Stimulated activated effector memory CD8-positive, alpha-beta T cell treated with anti-CD3 and anti-CD28 coated beads, Interleukin-12 subunit alpha, Interleukin-12 subunit beta, amount 100 ng/mL, for 72 hours (primary cell): ENCODE data around the gene SLC18B1.

ENCODE experiments used
- ATAC-seq: fragments of 150-1000 bp; cut with Tn5 transposase; 2 replicates; pipeline ENCODE4 v1.10.0; 2021
- DNase-seq, 2 donors: peaks; one replicate each; pipeline ENCODE4 v3.0.0; 2021 to 2022; ENCODE audit warnings: low spot score in 2 of 2
- H3K27ac Mint-ChIP-seq: one replicate; pipeline ENCODE4 v1.8.0; 2022; ENCODE audit warnings: mild to moderate bottlenecking, mixed read lengths
- H3K36me3 Mint-ChIP-seq: one replicate; pipeline ENCODE4 v1.8.0; 2022; ENCODE audit warnings: mild to moderate bottlenecking, mixed read lengths
- H3K4me1 Mint-ChIP-seq: one replicate; pipeline ENCODE4 v1.8.0; 2022; ENCODE audit warnings: mixed read lengths
- H3K4me3 Mint-ChIP-seq: one replicate; pipeline ENCODE4 v1.8.0; 2022; ENCODE audit warnings: mild to moderate bottlenecking, mixed read lengths
- H3K9me3 Mint-ChIP-seq: one replicate; pipeline ENCODE4 v1.8.0; 2022; ENCODE audit warnings: mixed read lengths

Gene SLC18B1

DNA sequence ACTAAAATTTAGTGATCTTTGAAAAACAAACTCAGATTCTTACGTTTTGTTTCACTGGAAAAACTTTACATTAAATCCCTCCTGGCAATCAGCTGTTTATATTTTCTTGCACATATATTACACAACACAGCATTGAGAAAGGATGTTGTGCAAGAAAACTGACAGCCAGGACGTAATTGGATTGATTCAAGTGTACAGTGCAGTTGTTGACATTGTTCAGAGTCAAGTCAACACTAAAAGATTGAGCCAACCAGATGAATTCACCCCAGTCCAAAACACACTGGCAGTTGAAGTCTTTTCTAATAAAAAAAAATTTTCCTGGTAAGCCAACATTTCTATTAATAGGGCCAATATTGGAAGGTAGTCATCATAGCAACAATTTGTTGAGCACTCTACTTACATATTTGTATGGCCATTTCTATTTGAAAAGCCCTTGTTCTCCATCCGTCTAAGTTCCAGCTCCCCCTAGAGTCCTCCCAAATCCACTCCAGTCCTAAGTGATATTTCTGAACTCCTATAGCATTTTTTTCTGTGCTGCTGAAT lies 63.7 kb downstream of the SLC18B1 start:
- DNase-seq: no peak
- no peak overlapping the region for H3K4me3 Mint-ChIP-seq
- no peak for ATAC-seq
- H3K27ac Mint-ChIP-seq: no peak overlapping the region
- H3K9me3 Mint-ChIP-seq: peaks cover 7% of the 10 kb centered on the region
- no peaks in the 10 kb centered on the region for H3K36me3 Mint-ChIP-seq
- peaks cover 12% of the 10 kb centered on the region for H3K4me1 Mint-ChIP-seq

DNA sequence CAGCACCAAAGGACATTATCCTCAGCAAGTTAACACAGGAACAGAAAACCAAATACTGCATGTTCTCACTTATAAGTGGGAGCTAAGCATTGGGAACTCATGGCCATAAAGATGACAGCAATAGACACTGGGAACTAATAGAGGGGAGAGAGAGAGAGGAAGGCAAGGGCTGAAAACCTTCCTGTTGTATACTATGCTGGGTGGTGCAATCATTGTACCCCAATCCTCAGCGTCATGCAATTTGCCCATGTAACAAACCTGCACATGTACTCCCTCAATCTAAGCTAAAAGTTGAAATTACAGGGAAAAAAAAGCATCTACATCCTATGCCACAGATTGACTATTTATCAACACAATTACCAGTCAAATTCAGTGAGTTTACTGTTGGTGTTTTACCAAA lies 64.6 kb downstream of the SLC18B1 start:
- H3K27ac Mint-ChIP-seq: no peak overlapping the region
- H3K36me3 Mint-ChIP-seq: no peaks in the 10 kb centered on the region
- no peak overlapping the region for H3K4me3 Mint-ChIP-seq
- DNase-seq: no peak
- peaks cover 12% of the 10 kb centered on the region for H3K4me1 Mint-ChIP-seq
- peaks cover 2% of the 10 kb centered on the region for H3K9me3 Mint-ChIP-seq
- no peak for ATAC-seq

- H3K4me1 Mint-ChIP-seq: peaks cover 12% of the 10 kb centered on the region
- H3K9me3 Mint-ChIP-seq: no peaks in the 10 kb centered on the region
- no peak for ATAC-seq
- no peak overlapping the region for H3K4me3 Mint-ChIP-seq
- no peaks in the 10 kb centered on the region for H3K36me3 Mint-ChIP-seq
- DNase-seq: no peak
- no peak overlapping the region for H3K27ac Mint-ChIP-seq
Measured at GRCh38 chr6:132733283-132733682, 65.2 kb downstream of the SLC18B1 start.

- no peak for ATAC-seq
- no peaks in the 10 kb centered on the region for H3K4me1 Mint-ChIP-seq
- DNase-seq: no peak
- H3K27ac Mint-ChIP-seq: no peak overlapping the region
- no peak overlapping the region for H3K4me3 Mint-ChIP-seq
- no peaks in the 10 kb centered on the region for H3K36me3 Mint-ChIP-seq
- H3K9me3 Mint-ChIP-seq: no peaks in the 10 kb centered on the region
Measured at GRCh38 chr6:132731086-132731485, 67.4 kb downstream of the SLC18B1 start.

DNA sequence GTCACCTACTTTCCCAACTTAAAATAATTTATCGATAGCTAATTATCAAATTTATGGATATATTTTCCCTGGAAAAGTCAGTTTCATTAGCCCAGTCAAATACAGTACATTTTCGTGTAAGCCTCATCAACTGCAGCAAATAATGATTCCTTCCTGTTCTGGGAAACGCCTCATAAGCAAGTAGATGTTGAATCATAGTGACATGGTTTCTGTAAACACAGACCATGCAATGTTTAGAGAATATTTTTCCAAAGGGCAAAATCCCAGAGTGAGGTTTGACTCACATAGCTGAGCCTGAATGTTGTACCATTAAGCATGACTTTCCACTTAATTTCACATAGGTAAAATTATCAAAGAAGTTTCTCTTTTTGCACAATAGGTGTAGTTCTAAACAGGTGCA lies 67.9 kb downstream of the SLC18B1 start:
- H3K9me3 Mint-ChIP-seq: no peaks in the 10 kb centered on the region
- ATAC-seq: no peak

GRCh38 chr6:132728616-132729015 lies 69.8 kb downstream of the SLC18B1 start:
- Mint-ChIP-seq H3K4me3 (no peak overlapping the region), H3K9me3 (no peaks in the 10 kb centered on the region), H3K4me1 (no peaks in the 10 kb centered on the region), H3K36me3 (no peaks in the 10 kb centered on the region), H3K27ac (no peak overlapping the region)
- DNase-seq: no peak
- no peak for ATAC-seq

More for the DNA sequence above, 67.9 kb downstream of the SLC18B1 start:
- H3K36me3 Mint-ChIP-seq: no peaks in the 10 kb centered on the region
- no peak overlapping the region for H3K27ac Mint-ChIP-seq
- DNase-seq: no peak
- H3K4me1 Mint-ChIP-seq: no peaks in the 10 kb centered on the region
- no peak overlapping the region for H3K4me3 Mint-ChIP-seq

DNA sequence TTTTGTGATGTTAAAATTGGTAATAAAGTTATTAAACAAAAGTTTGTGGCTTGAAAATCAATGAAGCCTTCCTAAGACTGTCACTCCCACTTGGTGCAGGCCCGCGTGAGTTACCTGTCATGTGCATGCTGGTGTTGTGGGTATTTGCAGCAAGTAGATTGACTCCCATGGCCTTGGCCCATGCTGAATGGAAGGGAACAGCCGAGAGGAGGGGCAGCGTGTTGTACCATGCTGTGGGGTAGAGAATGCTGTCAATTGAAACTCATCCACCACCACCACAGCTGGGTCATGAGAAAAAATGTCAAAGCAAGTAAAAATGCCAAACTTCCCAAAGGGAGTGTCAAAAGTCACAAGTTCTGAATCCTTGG lies 71.8 kb downstream of the SLC18B1 start:
- ATAC-seq (no peak), DNase-seq (no peak)
- Mint-ChIP-seq H3K4me3 (no peak overlapping the region), H3K9me3 (no peaks in the 10 kb centered on the region), H3K4me1 (no peaks in the 10 kb centered on the region), H3K36me3 (no peaks in the 10 kb centered on the region), H3K27ac (no peak overlapping the region)

DNA sequence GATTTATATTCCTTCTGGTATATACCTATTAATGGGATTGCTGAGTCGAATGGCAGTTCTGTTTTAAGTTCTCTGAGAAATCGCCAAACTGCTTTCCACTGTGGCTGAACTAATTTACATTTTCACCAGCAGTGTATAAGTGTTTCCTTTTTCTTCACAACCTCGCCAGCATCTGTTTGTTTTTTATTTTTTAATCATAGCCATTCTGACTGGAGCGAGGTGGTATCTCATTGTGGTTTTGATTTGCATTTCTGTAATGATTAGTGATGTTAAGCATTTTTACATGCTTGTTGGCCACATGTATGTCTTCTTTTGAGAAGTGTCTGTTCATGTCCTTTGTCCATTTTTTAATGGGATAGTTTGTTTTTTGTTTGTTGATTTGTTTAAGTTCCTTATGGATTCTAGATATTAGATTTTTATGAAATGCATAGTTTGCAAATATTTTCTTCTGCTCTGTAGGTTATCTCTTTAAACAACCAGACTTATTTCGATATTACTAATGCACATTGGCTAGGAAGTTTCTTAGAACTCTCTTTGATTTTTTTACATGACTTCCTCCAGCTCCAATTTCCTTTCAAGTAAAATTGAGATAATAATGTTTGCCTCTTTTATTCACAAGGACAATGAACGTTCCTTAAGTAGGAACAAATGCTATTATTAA lies 72.4 kb downstream of the SLC18B1 start:
- ATAC-seq (no peak), DNase-seq (no peak)
- H3K36me3 Mint-ChIP-seq: no peaks in the 10 kb centered on the region
- H3K27ac Mint-ChIP-seq: no peak overlapping the region
- H3K4me1 Mint-ChIP-seq: no peaks in the 10 kb centered on the region
- H3K4me3 Mint-ChIP-seq: no peak overlapping the region
- H3K9me3 Mint-ChIP-seq: no peaks in the 10 kb centered on the region

GRCh38 chr6:132725471-132725870 lies 73.0 kb downstream of the SLC18B1 start:
- Mint-ChIP-seq H3K27ac (no peak overlapping the region), H3K4me1 (no peaks in the 10 kb centered on the region), H3K4me3 (no peak overlapping the region), H3K9me3 (no peaks in the 10 kb centered on the region), H3K36me3 (no peaks in the 10 kb centered on the region)
- ATAC-seq (no peak), DNase-seq (no peak)

- ATAC-seq: no peak
- Mint-ChIP-seq H3K36me3 (no peaks in the 10 kb centered on the region), H3K4me3 (no peak overlapping the region), H3K9me3 (no peaks in the 10 kb centered on the region), H3K4me1 (no peaks in the 10 kb centered on the region), H3K27ac (no peak overlapping the region)
- no peak for DNase-seq
Measured at GRCh38 chr6:132719736-132720448, 78.5 kb downstream of the SLC18B1 start.
